HG02610 (cell line): ENCODE measurements around the gene ZNF786.
A peak's percentile ranks its signal among the peaks of the same experiment; 100 is the strongest.
"Not testable (repeated sequence)": the region's sequence is repeated elsewhere in the genome, so short reads cannot be mapped to it uniquely, and the experiment has no call there.

Experiments used
- ATAC-seq: cut with Tn5 transposase; IDR thresholded peaks from one replicate; pipeline ENCODE4 v1.9.1; 2021; ENCODE audit warnings: mild to moderate bottlenecking, moderate library complexity; ENCODE audit not compliant: unreplicated experiment

ZNF786 gene

DNA sequence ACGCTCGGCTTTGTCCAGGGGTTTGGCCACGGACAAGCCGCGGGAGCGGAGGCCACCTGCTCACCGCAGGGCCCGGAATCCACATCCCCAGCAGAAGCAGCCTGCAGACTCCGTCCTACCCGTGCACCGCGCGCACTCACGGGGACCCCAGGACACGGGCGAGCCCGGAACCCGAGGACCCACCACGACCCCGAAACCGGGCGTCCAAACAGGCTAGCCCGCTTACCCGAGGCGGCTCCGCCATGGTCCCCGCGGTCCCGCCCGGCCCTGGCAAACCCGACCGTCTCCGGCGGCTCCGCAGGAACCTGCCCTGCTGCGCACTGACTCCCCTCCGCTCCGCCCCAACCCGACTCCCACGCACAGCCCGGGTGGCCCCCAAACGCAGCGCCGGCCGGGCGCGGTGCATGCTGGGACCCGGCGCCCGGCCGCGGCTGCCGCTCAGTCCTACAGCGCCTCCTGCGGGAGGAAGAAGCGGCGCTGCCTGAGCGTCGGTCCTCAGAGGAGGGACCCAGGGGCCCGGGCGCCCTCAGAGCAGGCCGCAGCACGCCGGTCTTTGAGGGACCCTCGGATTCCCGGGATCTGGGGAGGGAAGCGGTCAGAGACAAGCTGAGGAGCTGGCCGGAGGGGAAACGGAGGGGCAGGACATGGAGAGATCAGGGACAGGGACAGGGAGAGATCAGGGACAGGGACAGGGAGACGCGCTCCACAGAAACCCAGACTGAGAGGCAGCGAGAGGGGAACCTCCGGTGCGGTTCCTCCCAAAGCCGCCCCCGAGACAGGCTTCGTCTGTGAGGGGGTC lies at the start of gene ZNF786:
Gene ZNF786, minus strand, starts transcription at position 322 of the 799 bp plus-strand sequence. Its CDS starts 78 bp downstream, at position 244.
- ATAC-seq: peak; percentile 88

DNA sequence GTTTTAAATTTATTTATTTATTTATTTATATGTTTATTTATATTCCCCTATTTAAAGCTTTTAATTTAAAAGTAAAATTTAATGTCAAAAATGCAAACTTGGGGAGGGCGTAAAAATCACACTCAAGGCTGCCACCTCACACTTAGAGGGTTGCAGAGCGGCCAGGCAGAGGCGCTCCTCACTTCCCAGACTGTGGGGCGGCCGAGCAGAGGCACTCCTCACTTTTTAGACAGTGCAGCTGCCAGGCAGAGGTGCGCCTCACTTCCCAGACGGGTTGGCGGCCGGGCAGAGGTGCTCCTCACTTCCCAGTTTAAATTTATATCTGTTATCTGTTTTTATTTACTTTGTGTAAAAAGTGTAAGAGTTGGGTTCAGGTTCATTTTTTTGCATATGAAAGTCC lies 45.6 kb upstream of the ZNF786 start:
- no peak for ATAC-seq

DNA sequence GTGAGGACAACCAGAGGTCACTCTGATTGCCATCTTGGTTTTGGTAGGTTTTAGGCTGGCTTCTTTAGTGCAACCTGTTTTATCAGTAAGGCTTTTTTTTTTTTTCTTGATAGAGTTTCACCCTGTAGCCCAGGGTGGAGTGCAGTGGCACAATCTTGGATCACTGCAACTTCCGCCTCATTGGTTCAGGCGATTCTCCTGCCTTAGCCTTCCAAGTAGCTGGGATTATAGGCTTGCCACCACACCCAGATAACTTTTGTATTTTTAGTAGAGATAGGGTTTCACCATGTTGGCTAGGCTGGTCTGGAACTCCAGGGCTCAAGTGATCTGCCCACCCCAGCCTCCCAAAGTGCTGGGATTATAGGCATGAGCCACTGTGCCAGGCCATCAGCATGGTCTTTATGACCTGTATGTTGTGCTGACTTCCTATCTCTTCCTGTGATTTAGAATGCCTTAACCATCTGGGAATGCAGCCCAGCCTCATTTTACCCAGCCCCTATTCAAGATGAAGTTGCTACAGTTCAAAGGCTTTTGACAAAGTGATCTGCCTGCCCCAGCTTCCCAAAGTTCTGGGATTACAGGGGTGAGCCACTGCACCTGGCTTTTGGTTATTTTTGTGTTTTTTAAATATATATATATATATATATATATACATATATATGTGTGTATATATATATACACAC lies 42.7 kb upstream of the ZNF786 start:
- ATAC-seq: no peak

GRCh38 chr7:149130572-149131198 lies 40.2 kb upstream of the ZNF786 start:
- no peak for ATAC-seq

DNA sequence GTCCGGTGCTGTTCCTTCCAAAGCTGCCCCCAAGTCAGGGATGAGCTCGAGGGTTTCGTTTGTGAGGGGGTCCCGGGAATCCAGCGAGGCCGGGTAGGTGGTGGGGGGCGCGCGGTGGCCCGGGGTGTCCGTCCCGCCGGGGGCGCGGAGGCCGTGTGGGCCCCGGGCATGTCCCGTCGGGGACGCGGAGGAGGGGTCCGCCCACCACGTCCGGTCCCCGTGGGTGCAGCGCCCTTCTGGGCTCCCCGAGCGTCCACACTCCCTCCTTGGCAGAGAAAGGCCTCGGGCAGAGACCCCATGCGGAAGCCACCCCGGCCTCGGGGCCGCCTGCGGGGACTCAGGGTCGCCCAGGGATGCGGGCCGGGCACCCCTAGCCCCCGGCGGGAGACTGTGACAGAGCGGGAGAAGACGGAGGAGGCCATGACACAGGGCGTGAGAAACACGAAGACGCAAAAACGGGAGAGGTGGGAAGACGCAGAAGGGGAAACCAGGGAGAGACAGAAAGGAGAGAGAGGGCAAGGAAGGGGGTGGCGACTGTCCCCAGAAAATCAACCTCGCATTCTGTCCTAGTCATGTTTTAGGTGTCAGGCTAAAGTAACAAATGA lies 36.2 kb upstream of the ZNF786 start:
- ATAC-seq: peak; percentile 39

DNA sequence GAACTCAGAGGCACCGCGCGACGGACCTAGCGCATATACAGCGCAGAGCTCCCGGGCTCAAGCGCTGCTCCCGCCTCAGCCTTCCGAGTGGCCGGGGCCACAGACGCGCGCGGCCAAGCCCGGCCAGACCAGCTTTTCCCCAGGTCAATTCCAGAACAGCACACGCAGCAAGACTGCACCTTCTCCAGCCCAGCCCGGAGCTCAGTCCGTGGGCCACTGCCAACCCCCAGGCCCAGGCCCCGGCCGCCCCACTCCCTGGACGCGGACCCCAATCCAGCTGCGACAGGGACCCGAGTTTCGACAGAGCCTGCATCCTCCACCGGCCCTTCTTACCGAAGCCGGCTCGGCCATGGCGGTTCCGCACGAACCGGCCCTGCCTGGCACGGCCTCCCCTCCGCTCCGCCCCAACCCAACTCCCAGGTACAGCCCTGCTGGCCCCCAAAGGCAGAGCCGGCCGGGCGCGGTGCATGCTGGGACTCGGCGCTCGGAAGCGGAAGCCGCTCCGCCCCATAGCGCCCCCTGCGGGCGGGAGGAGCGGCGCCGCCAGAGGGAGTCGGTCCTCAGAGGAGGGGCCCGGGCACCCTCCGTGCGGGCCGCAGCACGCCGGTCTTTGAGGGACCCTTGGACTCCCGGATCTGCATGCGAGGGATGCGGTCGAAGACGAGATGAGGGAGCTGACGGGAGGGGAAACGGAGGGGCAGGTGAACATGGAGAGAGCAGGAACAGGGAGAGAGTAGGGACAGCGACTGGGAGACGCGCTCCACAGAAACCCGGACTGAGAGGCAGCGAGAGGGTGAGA lies 35.5 kb upstream of the ZNF786 start, which contains the start of gene ZNF425:
Gene ZNF425, minus strand, starts transcription at position 462 of the 799 bp plus-strand sequence. Its CDS starts 111 bp downstream, at position 351.
- ATAC-seq: peak; percentile 88

DNA sequence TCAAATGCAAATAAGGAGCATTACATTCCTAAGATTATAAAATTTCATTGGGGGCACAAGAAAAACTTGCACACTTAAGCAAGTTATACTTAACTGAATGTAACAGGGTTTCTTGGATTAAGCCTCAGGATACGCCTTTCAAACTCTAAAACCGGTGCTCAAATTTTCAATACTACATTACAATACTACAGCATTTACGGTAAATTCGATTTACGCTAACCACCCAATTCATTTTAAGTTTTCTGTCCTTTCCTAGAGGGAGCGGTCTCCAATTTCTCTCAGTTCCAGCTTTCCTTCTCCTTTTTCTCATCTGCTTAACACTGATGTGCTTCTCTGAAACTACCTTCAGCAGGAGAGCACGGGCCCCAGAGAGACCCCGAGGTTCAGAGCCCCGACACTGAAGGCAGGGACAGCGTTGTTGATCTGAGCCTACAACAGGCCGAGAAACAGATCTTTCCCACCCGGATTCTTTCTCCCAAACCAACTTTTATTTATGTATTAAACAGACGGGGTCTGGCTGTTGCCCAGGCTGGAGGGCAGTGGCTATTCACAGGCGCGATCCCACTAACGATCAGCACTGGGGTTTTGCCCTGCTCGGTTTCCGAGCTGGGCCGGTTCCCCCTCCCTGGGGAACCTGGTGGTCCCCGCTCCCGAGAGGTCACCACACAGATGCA lies 34.8 kb upstream of the ZNF786 start:
- no peak for ATAC-seq

- no peak for ATAC-seq
Measured at GRCh38 chr7:149109969-149110368, 19.5 kb upstream of the ZNF786 start.

GRCh38 chr7:149104749-149105148 lies 14.2 kb upstream of the ZNF786 start:
- ATAC-seq: no peak

DNA sequence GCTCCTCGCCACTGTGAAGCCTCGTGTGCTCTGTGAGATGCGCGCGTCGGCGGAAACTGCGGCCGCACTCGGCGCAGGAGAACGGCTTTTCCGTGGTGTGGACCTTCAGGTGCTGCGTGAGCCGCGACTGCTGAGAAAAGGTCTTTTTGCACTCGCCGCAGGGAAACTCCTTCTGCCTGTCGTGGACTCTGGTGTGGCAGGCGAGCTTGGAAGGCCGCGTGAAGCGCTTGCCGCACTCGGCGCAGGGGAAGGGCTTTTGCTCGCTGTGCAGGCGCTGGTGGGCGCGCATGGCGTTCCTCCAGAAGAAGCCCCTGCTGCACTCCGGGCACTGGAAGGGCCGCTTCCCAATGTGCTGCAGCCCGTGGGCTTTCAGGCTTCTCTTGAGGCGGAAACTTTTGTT lies 13.7 kb upstream of the ZNF786 start:
- no peak for ATAC-seq

GRCh38 chr7:149103424-149103823 lies 12.9 kb upstream of the ZNF786 start:
- no peak for ATAC-seq

DNA sequence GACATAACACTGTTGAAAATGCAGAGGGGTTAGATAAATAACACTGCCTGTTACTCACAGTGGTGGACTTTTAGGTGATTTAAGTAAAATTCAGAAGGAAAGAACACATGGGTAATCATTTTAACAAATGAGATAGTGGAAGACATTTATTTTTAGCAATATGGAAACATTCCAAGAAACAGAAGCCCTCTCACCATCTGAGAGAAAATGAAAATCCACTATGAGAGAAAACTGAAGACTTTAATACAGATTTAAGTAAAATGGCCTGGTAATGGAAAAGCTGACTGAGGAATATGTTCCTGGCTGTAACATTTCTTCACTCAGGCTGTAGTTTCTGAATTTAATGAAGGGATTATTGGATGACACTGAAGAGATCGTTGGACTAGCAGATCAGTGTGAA lies 12.1 kb upstream of the ZNF786 start:
- no peak for ATAC-seq

GRCh38 chr7:149100821-149101220 lies 10.3 kb upstream of the ZNF786 start:
- ATAC-seq: no peak

DNA sequence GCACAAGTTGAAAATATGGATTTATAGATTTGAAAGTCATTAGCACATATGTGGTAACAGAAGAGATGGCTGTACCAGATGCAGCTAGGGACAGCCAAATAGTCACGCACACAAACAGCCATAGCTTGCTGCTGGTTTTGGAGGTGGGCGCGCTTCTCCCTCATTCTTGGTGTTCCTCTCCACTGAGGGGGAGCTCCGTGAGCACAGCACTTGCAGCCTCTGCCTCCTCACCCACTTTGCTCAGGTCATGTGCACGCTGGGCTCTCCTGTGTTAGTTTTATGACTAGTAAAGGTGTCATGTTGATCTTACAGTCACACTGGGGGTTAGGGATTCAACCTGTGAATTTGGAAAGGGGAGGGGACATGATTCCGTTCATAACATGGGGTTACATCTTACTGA lies 8.5 kb upstream of the ZNF786 start:
- no peak for ATAC-seq

GRCh38 chr7:149097088-149097487 lies 6.6 kb upstream of the ZNF786 start:
- no peak for ATAC-seq

DNA sequence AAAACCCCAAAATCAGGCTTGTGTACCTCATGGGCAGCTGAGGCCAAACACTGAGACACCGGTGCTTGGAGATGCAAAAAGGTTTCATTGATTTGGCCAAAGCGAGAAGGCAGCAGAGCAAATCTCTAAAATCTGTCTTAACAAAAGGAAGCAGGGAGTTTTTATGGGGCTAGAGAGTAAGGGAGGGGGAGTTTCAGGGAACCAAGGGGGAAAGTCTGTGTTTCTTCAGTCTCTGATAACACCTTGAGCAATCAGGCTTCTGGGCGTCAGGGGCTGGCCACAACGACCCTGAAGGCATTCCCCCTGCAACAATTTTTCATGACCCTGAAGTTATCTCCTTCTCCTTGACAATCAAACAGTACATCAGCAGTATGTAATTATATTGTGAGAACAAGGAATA lies 2.7 kb upstream of the ZNF786 start:
- ATAC-seq: no peak

GRCh38 chr7:149092244-149092643 lies 1.7 kb upstream of the ZNF786 start:
- not testable (repeated sequence) for ATAC-seq

GRCh38 chr7:149087376-149087775 lies 3.1 kb downstream of the ZNF786 start:
- no peak for ATAC-seq

DNA sequence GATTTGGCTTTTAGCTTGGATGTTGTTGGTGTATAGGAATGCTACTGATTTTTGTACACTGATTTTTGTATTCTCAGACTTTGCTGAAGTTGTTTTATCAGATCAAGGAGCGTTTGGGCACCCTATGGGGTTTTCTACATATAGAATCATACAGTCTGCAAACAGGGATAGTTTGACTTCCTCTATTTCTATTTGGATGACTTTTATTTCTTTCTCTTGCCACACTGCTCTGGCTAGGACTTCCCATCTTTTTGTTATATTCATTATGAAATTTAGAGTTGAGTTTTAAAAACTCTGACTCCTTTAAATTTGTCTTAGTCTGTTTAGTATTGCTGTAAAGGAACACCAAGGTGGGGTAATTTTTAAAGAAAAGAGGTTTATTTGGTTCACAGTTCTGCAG lies 4.7 kb downstream of the ZNF786 start:
- no peak for ATAC-seq

DNA sequence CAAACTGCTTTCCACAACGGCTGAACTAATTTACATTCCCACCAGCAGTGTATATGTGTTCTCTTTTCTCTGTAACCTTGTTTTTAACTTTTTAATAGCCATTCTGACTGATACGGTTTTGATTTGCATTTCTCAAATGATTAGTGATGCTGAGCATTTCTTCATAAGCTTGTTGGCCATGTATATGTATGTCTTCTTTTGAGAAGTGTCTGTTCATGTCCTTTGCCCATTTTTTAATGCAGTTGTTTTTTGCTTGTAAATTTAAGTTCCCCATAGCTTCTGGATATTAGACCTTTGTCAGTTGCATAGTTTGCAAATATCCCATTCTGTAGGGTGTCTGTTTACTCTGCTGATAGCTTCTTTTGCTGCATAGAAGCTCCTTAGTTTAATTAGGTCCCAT lies 6.1 kb downstream of the ZNF786 start:
- ATAC-seq: no peak
